ENCODE results near the gene TRABD.

Gene TRABD

DNA sequence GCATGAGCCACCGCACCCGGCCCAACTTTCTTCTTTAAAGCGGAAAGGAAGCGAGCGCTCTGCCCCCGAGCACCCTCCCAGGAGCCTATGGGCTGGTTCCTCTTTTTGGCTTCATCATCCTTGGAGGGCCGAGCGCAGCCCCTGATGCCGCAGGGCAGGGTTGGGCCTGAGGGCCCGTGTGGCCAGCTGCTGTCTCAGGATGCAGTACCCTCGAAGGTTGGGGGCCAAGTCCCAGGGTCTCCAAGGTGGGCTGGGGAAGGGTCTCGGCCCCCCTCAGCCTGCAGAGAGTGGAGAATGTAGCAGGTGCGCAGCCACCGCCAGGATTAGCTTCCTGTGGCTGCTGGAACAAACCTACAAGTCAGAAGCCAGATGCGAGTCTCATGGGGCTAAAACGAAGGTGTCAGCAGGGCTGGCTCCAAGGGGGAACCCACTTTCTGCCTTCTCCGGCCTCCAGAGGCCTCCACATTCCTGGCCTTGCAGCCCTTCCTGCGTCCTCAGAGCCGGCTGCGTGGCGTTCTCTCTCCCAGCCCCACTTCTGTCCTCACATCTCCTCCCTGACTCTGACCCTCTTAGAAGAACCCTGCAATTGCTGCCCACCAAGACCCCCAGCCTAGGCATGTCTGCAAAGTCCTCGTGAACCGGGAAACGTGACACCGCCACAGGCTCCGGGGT, 12.3 kb upstream of the TRABD start:
- FAIRE-seq (peak; percentile 78), DNase-seq (ENCODE audit: insufficient read length, low spot score) (no peak)

DNA sequence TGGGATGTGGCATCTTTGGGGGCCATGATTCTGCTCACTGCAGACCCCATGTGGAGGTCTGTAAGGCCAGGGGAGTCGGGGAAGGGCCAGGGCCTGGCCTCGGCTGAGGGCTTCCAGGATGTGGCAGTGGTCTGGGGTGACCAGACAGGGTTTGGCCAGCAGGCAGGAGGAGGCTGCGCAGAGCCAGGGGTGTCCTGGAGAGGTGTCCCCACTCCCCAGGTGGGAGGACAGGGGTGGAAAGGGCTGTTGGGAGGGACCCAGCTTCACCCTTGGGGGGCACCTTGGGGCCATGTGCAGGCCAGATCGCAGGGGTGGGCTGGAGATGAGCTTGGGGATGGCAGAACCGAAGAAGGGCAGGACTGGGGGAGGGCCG, 11.7 kb upstream of the TRABD start:
- FAIRE-seq: no peak

DNA sequence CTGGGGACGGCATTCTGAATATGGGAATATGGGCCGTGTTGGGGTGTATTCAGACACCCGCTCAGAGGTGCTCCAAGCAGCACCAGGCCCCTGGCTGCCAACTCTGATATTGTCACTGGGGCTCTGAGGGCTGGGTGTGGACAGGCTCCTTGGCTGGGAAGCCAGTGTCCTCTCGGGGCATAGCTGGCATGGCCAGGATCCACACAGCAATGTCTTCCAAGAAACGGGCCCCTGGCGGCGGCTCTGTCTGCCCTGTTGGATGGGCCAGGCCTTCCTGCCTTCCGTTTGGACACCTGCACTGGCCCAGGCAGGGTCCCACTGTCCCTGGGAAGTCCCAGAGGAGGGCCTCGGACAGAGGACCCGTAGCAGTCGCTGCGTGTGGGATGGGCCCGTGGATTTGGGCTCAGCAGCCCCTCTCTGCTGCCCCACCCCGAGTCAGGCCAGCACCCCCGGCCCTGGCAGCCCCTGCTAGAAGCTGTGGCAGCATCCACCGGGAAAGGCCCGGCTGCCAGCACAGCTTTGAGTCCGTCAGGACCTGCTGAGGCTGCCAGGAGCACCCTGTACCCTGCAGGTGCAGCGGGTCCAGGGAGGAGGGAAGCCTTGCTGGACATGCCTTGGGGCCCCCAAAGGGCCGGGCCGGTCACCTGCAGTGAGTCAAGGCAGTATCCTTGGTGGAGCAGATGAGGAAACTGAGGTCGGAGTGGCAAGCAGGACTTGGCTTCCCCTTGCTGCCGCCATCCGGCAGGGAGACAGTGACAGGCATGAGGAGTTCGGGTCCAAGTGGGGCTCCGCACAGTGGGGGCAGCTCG, 11.1 kb upstream of the TRABD start:
- FAIRE-seq: no peak
- no peak for DNase-seq (ENCODE audit: insufficient read length, low spot score)

More for the DNA sequence above, 11.7 kb upstream of the TRABD start:
- no peak for DNase-seq (ENCODE audit: insufficient read length, low spot score)

DNA sequence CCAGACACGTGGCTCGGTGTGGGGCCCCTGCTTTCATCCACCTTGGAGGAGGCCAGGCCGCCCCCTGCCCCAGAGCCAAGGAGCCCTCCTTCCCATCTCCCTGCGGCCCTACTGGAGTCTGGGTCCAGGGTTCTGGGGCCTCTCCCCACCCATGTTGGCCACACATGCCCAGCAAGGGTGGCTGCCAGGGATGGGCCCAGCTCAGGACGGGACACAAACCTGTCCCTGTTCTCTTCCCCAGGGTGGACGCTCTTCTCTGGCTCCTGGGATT, 10.6 kb upstream of the TRABD start:
- FAIRE-seq (no peak), DNase-seq (ENCODE audit: insufficient read length, low spot score) (no peak)

- FAIRE-seq: no peak
Measured at GRCh38 chr22:50175921-50176849, 9.5 kb upstream of the TRABD start.

GRCh38 chr22:50176850-50177536, 8.7 kb upstream of the TRABD start:
- DNase-seq (ENCODE audit: insufficient read length, low spot score): no peak

More at GRCh38 chr22:50175921-50176849, 9.5 kb upstream of the TRABD start:
- no peak for DNase-seq (ENCODE audit: insufficient read length, low spot score)

DNA sequence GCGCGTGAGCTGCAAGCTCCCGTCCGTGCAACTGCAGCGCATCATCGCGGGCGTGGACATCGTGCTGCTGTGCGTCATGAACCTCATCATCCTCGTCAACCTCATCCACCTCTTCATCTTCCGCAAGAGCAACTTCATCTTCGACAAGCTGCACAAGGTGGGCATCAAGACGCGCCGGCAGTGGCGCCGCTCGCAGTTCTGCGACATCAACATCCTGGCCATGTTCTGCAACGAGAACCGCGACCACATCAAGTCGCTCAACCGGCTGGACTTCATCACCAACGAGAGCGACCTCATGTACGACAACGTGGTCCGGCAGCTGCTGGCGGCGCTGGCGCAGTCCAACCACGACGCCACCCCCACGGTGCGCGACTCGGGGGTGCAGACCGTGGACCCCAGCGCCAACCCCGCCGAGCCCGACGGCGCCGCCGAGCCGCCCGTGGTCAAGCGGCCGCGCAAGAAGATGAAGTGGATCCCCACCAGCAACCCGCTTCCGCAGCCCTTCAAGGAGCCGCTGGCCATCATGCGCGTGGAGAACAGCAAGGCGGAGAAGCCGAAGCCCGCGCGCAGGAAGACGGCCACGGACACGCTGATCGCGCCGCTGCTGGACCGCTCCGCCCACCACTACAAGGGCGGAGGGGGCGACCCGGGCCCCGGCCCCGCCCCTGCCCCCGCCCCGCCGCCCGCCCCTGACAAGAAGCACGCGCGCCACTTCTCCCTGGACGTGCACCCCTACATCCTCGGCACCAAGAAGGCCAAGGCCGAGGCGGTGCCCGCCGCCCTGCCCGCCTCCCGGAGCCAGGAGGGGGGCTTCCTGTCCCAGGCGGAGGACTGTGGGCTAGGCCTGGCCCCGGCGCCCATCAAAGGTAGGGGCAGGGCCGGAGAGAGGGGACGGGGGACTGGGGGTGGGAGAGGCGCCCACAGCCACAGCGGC, 7.9 kb upstream of the TRABD start:
- no peak for FAIRE-seq
- no peak for DNase-seq (ENCODE audit: insufficient read length, low spot score)

More at GRCh38 chr22:50176850-50177536, 8.7 kb upstream of the TRABD start:
- FAIRE-seq: no peak

DNA sequence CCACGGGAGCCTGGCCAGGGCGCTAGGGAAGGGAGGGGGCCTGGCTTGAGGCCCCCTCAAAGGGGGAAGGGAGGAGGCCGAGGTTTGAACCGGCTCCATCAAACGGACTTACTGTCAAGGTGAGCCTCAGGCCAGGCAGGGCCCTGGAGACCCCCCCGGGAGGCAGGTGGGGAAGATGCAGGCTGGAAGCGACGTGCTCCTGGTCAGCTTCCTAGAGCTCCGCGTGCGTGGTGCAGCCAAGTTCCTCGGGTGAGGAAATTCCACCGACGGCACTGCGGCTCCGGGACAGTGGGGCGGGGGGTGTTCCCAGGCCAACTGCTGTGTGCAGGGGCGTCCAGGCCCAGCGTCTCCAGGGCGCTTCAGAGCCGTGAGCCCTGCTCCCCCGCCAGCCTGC, 7.2 kb upstream of the TRABD start:
- DNase-seq (ENCODE audit: insufficient read length, low spot score) (no peak), FAIRE-seq (no peak)

- DNase-seq (ENCODE audit: insufficient read length, low spot score) (no peak), FAIRE-seq (no peak)
Measured at GRCh38 chr22:50178871-50179869, 6.5 kb upstream of the TRABD start.

GRCh38 chr22:50179937-50180726, 5.6 kb upstream of the TRABD start:
- DNase-seq (ENCODE audit: insufficient read length, low spot score): no peak
- no peak for FAIRE-seq

GRCh38 chr22:50180727-50181521, 4.8 kb upstream of the TRABD start:
- no peak for FAIRE-seq

DNA sequence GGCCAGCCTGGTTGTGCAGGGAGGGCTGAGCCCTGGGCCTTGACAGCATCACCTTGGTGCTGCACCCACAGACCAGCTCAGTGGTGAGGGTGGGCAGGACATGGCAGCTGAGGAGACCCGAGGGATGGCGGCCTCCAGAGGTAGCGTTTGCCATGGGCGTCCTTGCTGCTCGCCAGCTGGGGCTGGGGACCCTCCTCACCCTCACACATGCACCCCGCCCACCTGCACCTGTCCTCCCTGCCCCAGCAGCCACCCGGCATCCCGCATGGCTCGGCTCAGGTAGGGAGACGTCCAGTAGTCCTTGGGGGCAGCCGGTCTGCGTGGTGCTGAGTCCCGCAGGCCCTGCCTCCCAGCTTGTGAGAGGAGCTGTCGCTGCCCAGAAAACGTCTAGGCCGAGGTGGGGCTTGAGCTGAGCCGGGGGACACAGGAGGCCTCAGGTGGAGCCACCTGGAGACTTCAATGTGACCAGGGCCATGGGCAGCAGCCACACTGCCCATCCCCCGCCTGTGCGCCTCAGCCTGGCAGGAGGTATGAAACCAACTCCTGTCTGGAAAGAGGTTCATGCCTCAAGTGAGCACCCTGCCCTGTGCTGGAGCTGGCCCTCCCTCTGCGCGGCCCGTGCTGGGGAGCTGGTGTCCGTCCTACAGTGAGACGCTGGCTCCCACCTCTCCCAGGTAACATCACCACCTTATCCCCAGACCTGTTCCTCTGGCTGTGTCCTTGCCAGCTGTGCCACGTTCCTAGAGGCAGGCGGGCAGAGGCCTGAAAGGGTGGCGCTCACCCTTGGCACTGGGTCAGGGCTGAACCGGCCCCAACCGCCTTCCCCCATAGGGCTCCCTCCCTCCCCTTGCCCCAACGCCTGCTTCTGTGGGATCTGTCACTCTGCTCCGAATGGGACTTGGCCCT, 3.3 kb upstream of the TRABD start:
- FAIRE-seq (no peak), DNase-seq (ENCODE audit: insufficient read length, low spot score) (no peak)

More at GRCh38 chr22:50180727-50181521, 4.8 kb upstream of the TRABD start:
- DNase-seq (ENCODE audit: insufficient read length, low spot score): no peak

DNA sequence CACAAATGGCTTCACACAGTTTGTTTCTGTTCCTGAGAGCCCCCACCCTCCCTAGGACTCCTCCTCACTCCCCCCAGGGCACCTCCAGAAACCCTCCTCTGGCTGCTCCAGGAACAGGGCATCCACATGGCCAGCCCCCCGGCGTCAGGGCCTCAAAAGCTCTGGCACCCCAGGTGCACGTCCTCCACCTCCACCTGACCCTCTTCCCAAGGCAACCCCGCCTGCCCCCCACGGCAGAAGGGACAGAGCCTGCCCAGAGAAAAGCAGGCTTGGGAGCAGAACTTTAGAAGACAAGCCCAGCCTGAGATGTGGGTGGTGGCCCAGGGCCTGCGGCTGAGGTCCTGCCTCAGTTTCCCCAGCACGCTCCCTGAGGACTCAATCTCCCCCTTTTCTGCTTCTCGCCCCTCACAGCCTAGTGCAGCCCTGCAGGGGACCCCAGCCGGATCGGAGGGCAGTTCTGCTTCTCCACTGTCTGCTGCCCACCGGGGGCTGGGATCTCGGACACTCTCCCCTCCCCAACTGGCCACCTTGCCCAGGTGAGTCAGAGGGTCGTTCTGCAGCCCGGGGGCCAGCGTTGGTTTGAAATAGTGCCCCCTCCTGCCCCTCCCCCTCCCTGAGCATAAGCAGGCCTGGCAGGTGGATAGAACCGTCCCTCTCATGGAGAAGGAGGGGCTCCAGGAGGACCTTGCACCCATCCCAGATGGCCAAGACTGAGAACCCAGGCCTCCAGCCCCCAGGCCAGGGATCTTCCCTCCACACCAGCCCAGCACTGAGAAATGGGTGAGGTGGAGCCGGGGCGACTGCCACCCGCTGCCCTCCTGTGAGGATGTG, 2.4 kb upstream of the TRABD start:
- FAIRE-seq (no peak), DNase-seq (ENCODE audit: insufficient read length, low spot score) (no peak)

- DNase-seq (ENCODE audit: insufficient read length, low spot score): no peak
- no peak for FAIRE-seq
Measured at GRCh38 chr22:50184004-50184901, 1.5 kb upstream of the TRABD start.

Data from GM19239 (cell line).